Spleen (tissue), 7 donors: Measurements from ENCODE around the gene ZDHHC1.

Experiments
- POLR2A ChIP-seq, 3 donors: fragments of 450-650 bp; IDR thresholded peaks; one replicate each; pipeline ENCODE4 v1.5.1; 2017; ENCODE audit warnings: antibody characterized with exemption in 3 of 3, mild to moderate bottlenecking in 1 of 3
- TF ChIP-seq, protein P1 (sequence below), 11 experiments: fragments of 200-600 bp in 7 of 11; fragments of 450-650 bp in 4 of 11; sonication (generic) in 4 of 11; IDR thresholded peaks in 8 of 11; conservative IDR thresholded peaks in 3 of 11; 1 replicate in 7 of 11; 2 replicates in 4 of 11; pipeline versions ENCODE4 v1.4.0 to v1.8.0; 2016 to 2021; ENCODE audit warnings: antibody characterized with exemption in 11 of 11, inconsistent platforms in 4 of 11, mild to moderate bottlenecking in 1 of 11
- donor health status: DM: no; HTN: no; CAD: no; lungs with moderate emphysema.
- donor health status: DM: no; HTN: no; CAD: no.
- donor health status: DM: no; HTN: no; CAD: no.

DNA sequence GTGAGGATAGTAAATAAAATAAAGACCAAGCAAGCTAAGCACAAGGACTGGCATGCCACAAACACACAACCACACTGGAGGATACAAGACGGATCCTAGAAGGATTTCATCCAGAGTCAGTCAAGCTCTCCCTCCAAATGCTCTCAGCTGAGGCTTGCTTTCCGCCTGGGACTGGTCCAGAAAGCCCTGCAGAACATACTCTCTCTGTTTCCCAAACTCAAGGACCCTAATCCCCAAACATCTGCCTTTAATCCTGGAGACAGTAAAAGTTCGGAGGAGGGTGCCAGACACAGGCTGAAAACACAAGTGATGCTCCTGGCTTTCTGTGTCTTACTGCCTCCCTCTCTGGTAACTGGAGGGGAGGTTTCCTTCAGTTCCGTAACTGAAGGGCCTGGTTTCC, 9.3 kb upstream of the ZDHHC1 start:
- TF ChIP-seq, protein P1, sequence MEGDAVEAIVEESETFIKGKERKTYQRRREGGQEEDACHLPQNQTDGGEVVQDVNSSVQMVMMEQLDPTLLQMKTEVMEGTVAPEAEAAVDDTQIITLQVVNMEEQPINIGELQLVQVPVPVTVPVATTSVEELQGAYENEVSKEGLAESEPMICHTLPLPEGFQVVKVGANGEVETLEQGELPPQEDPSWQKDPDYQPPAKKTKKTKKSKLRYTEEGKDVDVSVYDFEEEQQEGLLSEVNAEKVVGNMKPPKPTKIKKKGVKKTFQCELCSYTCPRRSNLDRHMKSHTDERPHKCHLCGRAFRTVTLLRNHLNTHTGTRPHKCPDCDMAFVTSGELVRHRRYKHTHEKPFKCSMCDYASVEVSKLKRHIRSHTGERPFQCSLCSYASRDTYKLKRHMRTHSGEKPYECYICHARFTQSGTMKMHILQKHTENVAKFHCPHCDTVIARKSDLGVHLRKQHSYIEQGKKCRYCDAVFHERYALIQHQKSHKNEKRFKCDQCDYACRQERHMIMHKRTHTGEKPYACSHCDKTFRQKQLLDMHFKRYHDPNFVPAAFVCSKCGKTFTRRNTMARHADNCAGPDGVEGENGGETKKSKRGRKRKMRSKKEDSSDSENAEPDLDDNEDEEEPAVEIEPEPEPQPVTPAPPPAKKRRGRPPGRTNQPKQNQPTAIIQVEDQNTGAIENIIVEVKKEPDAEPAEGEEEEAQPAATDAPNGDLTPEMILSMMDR (IDR thresholded peaks at IDR 0.05 in 8 of 11, conservative IDR thresholded peaks at IDR 0.05 in 3 of 11) = no peak
- no peak for TF ChIP-seq POLR2A (IDR thresholded peaks at IDR 0.05)
